Muscle of leg (tissue), 11 donors: Measurements from ENCODE around the gene COTL1. TPM values are rescaled to one million over a fixed set of nuclear protein-coding genes. Genes with fewer than 3 reads are reported as not detected.
A peak's percentile ranks its signal among the peaks of the same experiment; 100 is the strongest.
"Not testable (repeated sequence)": the region's sequence is repeated elsewhere in the genome, so short reads cannot be mapped to it uniquely, and the experiment has no call there.

Source experiments
- DNase-seq: peaks from one replicate; pipeline ENCODE4 v3.0.0; 2013
- H3K27ac ChIP-seq: one replicate; pipeline ENCODE4 v1.5.1; 2013; ENCODE audit warnings: mild to moderate bottlenecking, low read length, control low read depth
- H3K27me3 ChIP-seq: one replicate; pipeline ENCODE4 v1.6.1; 2013; ENCODE audit warnings: low read length; ENCODE audit not compliant: control insufficient read depth, insufficient read depth
- H3K36me3 ChIP-seq: one replicate; pipeline ENCODE4 v1.6.1; 2013; ENCODE audit warnings: low read length; ENCODE audit not compliant: control insufficient read depth, insufficient read depth
- H3K4me1 ChIP-seq: one replicate; pipeline ENCODE4 v1.6.1; 2013; ENCODE audit warnings: low read length; ENCODE audit not compliant: control insufficient read depth, insufficient read depth
- H3K4me3 ChIP-seq: one replicate; pipeline ENCODE4 v1.5.1; 2013; ENCODE audit warnings: low read length, control low read depth
- H3K9me3 ChIP-seq: replicated peaks from 2 replicates; pipeline ENCODE4 v1.6.1; 2013; ENCODE audit warnings: low read depth, low read length; ENCODE audit not compliant: control insufficient read depth
- WGBS: methylation state at CpG from one replicate; pipeline ENCODE4 v1.1.5; 2013; ENCODE audit warnings: missing lambda C conversion rate; ENCODE audit not compliant: insufficient coverage; 5-methylcytosine and 5-hydroxymethylcytosine counted together
- polyA plus RNA-seq, 8 donors: library from polyadenylated mRNA; unstranded; fragments of 120-200 nt; gene quantifications; one replicate each; pipeline versions ENCODE4 v1.2.1 to v1.2.3, GENCODE V29; 2013; ENCODE audit warnings: inconsistent platforms in 1 of 8, low replicate concordance in 1 of 8; ENCODE audit not compliant: insufficient read length in 8 of 8, insufficient read depth in 1 of 8
- total RNA-seq: library from RNA; stranded (reverse); fragments of 120-200 nt; gene quantifications from one replicate; pipeline ENCODE4 v1.2.4, GENCODE V29; 2013

COTL1 gene
- total and polyA plus RNA-seq, 9 donors = 17.8 to 50.5 (median 32.9) TPM

- H3K4me1 ChIP-seq = peaks cover 17% of the 10 kb centered on the region
- peaks cover 13% of the 10 kb centered on the region for H3K9me3 ChIP-seq
- no peak overlapping the region for H3K27ac ChIP-seq
- peaks cover 4% of the 10 kb centered on the region for H3K27me3 ChIP-seq
- DNase-seq = no peak
- H3K36me3 ChIP-seq = no peaks in the 10 kb centered on the region
- WGBS = 92% methylated on average over 19 of the region's 22 CpGs
- H3K4me3 ChIP-seq = no peak overlapping the region
These were observed 52.0 kb downstream of the COTL1 start for GRCh38 chr16:84565669-84566495.

GRCh38 chr16:84563786-84564420 lies 54.0 kb downstream of the COTL1 start:
- H3K27me3 ChIP-seq = peaks cover 6% of the 10 kb centered on the region
- 47% methylated on average over 11 of the region's 13 CpGs for WGBS
- H3K27ac ChIP-seq = no peak overlapping the region
- no peak overlapping the region for H3K4me3 ChIP-seq
- H3K36me3 ChIP-seq = no peaks in the 10 kb centered on the region
- peak; percentile 94 for DNase-seq
- H3K9me3 ChIP-seq = no peaks in the 10 kb centered on the region
- H3K4me1 ChIP-seq = peaks cover 22% of the 10 kb centered on the region

GRCh38 chr16:84563064-84563715 lies 54.7 kb downstream of the COTL1 start:
- H3K27ac ChIP-seq = no peak overlapping the region
- peaks cover 9% of the 10 kb centered on the region for H3K27me3 ChIP-seq
- no peaks in the 10 kb centered on the region for H3K36me3 ChIP-seq
- no peak for DNase-seq
- H3K4me3 ChIP-seq = no peak overlapping the region
- peaks cover 22% of the 10 kb centered on the region for H3K4me1 ChIP-seq
- WGBS = 65% methylated on average over 5 of the region's 7 CpGs
- H3K9me3 ChIP-seq = no peaks in the 10 kb centered on the region

DNA sequence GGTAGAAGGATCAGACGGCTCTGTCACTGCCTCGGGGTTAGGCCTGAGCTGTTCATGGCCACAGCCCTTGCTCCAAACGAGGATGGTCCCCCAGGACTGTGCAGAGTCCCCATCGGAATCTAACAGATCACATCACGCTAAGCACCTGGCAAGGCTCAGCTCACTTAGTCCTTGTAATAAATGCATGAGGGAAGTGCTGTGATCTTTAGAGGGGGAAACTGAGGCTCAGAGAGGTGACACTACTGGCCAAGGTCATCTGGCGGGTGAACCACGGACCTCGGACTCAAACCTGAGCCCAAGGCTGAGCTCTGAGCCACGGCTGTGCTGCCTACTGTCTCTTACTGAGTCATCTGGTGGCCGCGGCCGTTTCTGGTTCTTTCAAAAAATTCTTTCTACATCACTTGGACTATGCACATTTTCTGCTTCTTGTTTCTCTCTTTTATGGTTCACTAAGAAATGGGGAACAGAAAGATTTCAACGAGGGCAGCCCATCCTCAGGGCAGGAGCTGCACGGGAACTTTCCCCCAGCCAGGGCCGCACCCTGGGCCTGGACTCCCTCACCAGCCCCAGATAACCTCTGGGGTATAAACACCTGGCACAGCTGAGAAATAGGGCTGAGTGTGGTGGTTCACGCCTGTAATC lies 55.6 kb downstream of the COTL1 start:
- Histone ChIP-seq H3K4me1 (peaks cover 22% of the 10 kb centered on the region), H3K9me3 (no peaks in the 10 kb centered on the region), H3K27ac (no peak overlapping the region), H3K4me3 (no peak overlapping the region), H3K36me3 (no peaks in the 10 kb centered on the region), H3K27me3 (peaks cover 12% of the 10 kb centered on the region)
- 79% methylated on average over 15 of the region's 16 CpGs for WGBS
- no peak for DNase-seq

- Histone ChIP-seq H3K27ac (no peak overlapping the region), H3K4me1 (peaks cover 22% of the 10 kb centered on the region), H3K36me3 (no peaks in the 10 kb centered on the region), H3K27me3 (peaks cover 12% of the 10 kb centered on the region), H3K4me3 (no peak overlapping the region), H3K9me3 (no peaks in the 10 kb centered on the region)
- 91% methylated on average over 6 of the region's 7 CpGs for WGBS
- DNase-seq = no peak
These were observed 56.6 kb downstream of the COTL1 start for GRCh38 chr16:84561291-84561690.

DNA sequence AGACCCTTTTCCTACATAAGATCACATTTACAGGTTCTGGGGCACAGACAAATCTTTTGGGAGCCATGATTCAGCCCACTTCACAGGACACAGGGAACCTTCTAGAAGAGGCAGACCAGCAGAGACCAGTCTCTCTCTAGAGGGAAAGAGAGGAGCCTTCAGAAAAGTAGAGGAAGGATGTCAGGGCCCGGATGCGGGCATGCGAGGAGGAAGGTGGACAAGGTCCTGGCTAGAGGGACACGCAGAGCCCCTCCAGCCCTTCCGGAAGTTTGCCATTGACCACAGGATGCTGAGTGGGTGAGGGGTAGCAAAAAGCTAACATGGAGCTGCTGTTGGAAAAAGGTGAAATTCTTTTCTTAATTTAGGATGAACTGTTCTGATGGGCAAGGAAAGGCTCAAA lies 57.6 kb downstream of the COTL1 start:
- Histone ChIP-seq H3K36me3 (no peaks in the 10 kb centered on the region), H3K4me1 (peaks cover 24% of the 10 kb centered on the region), H3K4me3 (no peak overlapping the region), H3K27ac (no peak overlapping the region), H3K27me3 (peaks cover 17% of the 10 kb centered on the region), H3K9me3 (no peaks in the 10 kb centered on the region)
- WGBS = 89% methylated on average over 5 of the region's 5 CpGs
- no peak for DNase-seq

DNA sequence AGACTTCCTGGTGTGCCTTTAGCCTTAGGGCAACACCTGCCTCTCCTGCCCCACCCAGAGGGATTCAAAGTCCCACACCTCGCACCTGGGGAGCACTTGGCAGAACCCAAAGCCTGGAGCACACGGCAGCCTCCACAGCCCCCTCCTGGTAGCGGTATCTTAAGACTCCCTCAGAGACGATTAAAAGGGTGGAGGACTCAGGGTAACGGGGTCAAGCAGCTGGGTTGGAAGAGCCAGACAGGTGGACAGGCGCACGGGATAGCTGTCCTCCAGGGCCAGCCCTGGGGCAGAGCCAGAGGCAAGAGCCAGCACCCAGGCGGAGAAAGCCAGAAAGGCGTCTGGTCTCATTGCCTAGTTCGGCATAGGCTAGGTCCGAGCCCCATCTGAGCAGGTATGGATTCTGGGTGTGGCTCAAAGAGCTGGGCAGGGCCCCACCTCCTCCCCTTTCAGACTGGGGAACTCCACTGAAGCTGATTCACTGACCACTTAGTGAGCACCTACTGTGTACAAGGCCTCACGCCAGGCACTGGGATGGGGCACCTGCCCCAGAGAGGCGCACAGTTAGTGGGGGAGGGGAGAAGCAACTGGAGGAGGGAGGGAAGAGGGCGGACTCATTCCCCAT lies 58.5 kb downstream of the COTL1 start:
- Histone ChIP-seq H3K27ac (no peak overlapping the region), H3K9me3 (no peaks in the 10 kb centered on the region), H3K4me1 (peaks cover 22% of the 10 kb centered on the region), H3K4me3 (no peak overlapping the region), H3K36me3 (no peaks in the 10 kb centered on the region), H3K27me3 (peaks cover 17% of the 10 kb centered on the region)
- no peak for DNase-seq
- 42% methylated on average over 10 of the region's 14 CpGs for WGBS

GRCh38 chr16:84558850-84559249 lies 59.0 kb downstream of the COTL1 start:
- Histone ChIP-seq H3K4me1 (peaks cover 16% of the 10 kb centered on the region), H3K27me3 (peaks cover 17% of the 10 kb centered on the region)
- WGBS = 92% methylated on average over 5 of the region's 5 CpGs
- H3K9me3 ChIP-seq, H3K27ac ChIP-seq, DNase-seq, H3K4me3 ChIP-seq, H3K36me3 ChIP-seq: not testable (repeated sequence)

GRCh38 chr16:84557504-84557903 lies 60.4 kb downstream of the COTL1 start:
- Histone ChIP-seq H3K36me3 (no peaks in the 10 kb centered on the region), H3K9me3 (no peaks in the 10 kb centered on the region), H3K4me3 (no peak overlapping the region), H3K27me3 (peaks cover 17% of the 10 kb centered on the region), H3K27ac (no peak overlapping the region), H3K4me1 (peaks cover 7% of the 10 kb centered on the region)
- no peak for DNase-seq
- WGBS = 32% methylated on average over 6 of the region's 6 CpGs
